ENCODE results near the gene ANO9. TPM values are rescaled to one million over a fixed set of nuclear protein-coding genes. Genes with fewer than 3 reads are reported as not detected.

ANO9 gene
- total and polyA plus RNA-seq, 2 donors (not counting 1 experiment from before 2014, with no cell fraction given) = not detected

DNA sequence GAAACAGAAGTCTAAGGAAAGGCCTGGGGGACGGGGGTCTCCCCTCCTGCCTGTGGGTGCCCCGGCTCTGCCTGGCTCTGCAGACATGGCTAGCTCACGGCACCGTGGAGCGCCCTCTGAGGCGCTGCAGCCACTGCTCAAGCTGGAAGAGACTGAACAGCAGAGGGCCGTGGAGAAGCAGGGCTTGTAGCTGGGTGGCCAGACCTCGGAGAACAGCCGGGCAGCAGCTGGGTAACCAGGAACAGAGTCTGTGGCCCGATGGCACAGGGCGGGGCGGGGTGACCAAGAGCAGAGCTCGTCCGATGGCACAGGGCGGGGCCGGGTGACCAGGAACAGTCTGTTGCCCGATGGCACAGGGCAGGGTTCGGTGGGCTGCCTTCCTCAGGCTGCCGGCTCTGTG lies 47.2 kb upstream of the ANO9 start:
- peaks cover 2% of the 10 kb centered on the region for H3K36me3 ChIP-seq (ENCODE audit: control insufficient read depth, insufficient read depth, low read length)
- H3K4me2 ChIP-seq (ENCODE audit: extremely low read depth, insufficient read depth, low read length) = no peak overlapping the region
- DNase-seq (ENCODE audit: low read depth in 2 of 2) = no peak
- no peaks in the 10 kb centered on the region for H3K79me2 ChIP-seq (ENCODE audit: control insufficient read depth, insufficient read depth, low read length)
- H4K20me1 ChIP-seq (ENCODE audit: control insufficient read depth, extremely low read depth, insufficient read depth, low read length) = no peaks in the 10 kb centered on the region
- no peaks in the 10 kb centered on the region for H3K4me1 ChIP-seq (ENCODE audit: control insufficient read depth, extremely low read depth, insufficient read depth, low read length)
- H3K4me3 ChIP-seq (replicated peaks in 1 of 4; ENCODE audit: control extremely low read depth in 1 of 4, insufficient read depth in 1 of 4, low read depth in 3 of 4, low read length in 4 of 4) = no peak overlapping the region
- H2AFZ ChIP-seq (ENCODE audit: low read length) = no peak overlapping the region
- H3K27me3 ChIP-seq (ENCODE audit: control insufficient read depth, insufficient read depth, low read length) = no peaks in the 10 kb centered on the region
- no peaks in the 10 kb centered on the region for H3K9me3 ChIP-seq (ENCODE audit: control insufficient read depth, insufficient read depth, low read depth, low read length)
- TF ChIP-seq, protein P1, sequence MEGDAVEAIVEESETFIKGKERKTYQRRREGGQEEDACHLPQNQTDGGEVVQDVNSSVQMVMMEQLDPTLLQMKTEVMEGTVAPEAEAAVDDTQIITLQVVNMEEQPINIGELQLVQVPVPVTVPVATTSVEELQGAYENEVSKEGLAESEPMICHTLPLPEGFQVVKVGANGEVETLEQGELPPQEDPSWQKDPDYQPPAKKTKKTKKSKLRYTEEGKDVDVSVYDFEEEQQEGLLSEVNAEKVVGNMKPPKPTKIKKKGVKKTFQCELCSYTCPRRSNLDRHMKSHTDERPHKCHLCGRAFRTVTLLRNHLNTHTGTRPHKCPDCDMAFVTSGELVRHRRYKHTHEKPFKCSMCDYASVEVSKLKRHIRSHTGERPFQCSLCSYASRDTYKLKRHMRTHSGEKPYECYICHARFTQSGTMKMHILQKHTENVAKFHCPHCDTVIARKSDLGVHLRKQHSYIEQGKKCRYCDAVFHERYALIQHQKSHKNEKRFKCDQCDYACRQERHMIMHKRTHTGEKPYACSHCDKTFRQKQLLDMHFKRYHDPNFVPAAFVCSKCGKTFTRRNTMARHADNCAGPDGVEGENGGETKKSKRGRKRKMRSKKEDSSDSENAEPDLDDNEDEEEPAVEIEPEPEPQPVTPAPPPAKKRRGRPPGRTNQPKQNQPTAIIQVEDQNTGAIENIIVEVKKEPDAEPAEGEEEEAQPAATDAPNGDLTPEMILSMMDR (conservative IDR thresholded peaks at IDR 0.05 in 1 of 2, IDR thresholded peaks at IDR 0.05 in 1 of 2; ENCODE audit: low read depth in 1 of 2, low read length in 2 of 2) = no peak
- no peak for TF ChIP-seq EZH2 (IDR thresholded peaks at IDR 0.05; ENCODE audit: low read length, missing control alignments)
- no peak overlapping the region for H3K9ac ChIP-seq (ENCODE audit: insufficient read depth, low read length)
- no peak overlapping the region for H3K27ac ChIP-seq (ENCODE audit: insufficient read depth, low read length)

DNA sequence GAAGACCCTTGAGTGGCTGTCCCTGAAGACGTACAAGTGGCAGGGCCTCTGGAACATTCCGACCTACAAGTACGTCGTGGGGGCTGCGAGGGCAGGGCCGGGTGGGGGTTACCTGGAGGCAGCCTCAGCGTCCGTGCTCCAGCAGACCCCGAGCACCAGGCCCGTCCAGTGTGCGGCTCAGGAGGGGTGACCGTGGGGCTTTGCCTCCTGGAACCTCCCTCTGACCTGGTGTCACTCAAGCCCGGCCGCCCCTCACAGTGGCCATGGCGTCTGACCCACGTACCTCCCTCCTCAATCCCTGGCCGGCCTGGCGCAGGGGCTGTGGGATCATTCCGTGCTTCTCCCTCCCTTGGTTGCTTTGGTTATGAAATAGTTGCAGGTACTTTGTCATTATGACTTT lies 46.8 kb upstream of the ANO9 start:
- Histone ChIP-seq H3K27ac (ENCODE audit: insufficient read depth, low read length) (no peak overlapping the region), H4K20me1 (ENCODE audit: control insufficient read depth, extremely low read depth, insufficient read depth, low read length) (no peaks in the 10 kb centered on the region), H3K9me3 (ENCODE audit: control insufficient read depth, insufficient read depth, low read depth, low read length) (no peaks in the 10 kb centered on the region), H3K9ac (ENCODE audit: insufficient read depth, low read length) (no peak overlapping the region), H3K4me1 (ENCODE audit: control insufficient read depth, extremely low read depth, insufficient read depth, low read length) (no peaks in the 10 kb centered on the region), H3K4me2 (ENCODE audit: extremely low read depth, insufficient read depth, low read length) (no peak overlapping the region), H3K79me2 (ENCODE audit: control insufficient read depth, insufficient read depth, low read length) (no peaks in the 10 kb centered on the region), H2AFZ (ENCODE audit: low read length) (no peak overlapping the region), H3K4me3 (replicated peaks in 1 of 4; ENCODE audit: control extremely low read depth in 1 of 4, insufficient read depth in 1 of 4, low read depth in 3 of 4, low read length in 4 of 4) (no peak overlapping the region), H3K27me3 (ENCODE audit: control insufficient read depth, insufficient read depth, low read length) (no peaks in the 10 kb centered on the region), H3K36me3 (ENCODE audit: control insufficient read depth, insufficient read depth, low read length) (peaks cover 2% of the 10 kb centered on the region)
- DNase-seq (ENCODE audit: low read depth in 2 of 2) = no peak
- TF ChIP-seq, protein P1 (conservative IDR thresholded peaks at IDR 0.05 in 1 of 2, IDR thresholded peaks at IDR 0.05 in 1 of 2; ENCODE audit: low read depth in 1 of 2, low read length in 2 of 2) = no peak
- no peak for TF ChIP-seq EZH2 (IDR thresholded peaks at IDR 0.05; ENCODE audit: low read length, missing control alignments)

GRCh38 chr11:488062-488461 lies 46.3 kb upstream of the ANO9 start:
- Histone ChIP-seq H3K79me2 (ENCODE audit: control insufficient read depth, insufficient read depth, low read length) (no peaks in the 10 kb centered on the region), H3K4me2 (ENCODE audit: extremely low read depth, insufficient read depth, low read length) (no peak overlapping the region), H3K27ac (ENCODE audit: insufficient read depth, low read length) (no peak overlapping the region), H3K36me3 (ENCODE audit: control insufficient read depth, insufficient read depth, low read length) (peaks cover 2% of the 10 kb centered on the region), H4K20me1 (ENCODE audit: control insufficient read depth, extremely low read depth, insufficient read depth, low read length) (no peaks in the 10 kb centered on the region), H3K9ac (ENCODE audit: insufficient read depth, low read length) (no peak overlapping the region), H3K27me3 (ENCODE audit: control insufficient read depth, insufficient read depth, low read length) (no peaks in the 10 kb centered on the region), H3K9me3 (ENCODE audit: control insufficient read depth, insufficient read depth, low read depth, low read length) (no peaks in the 10 kb centered on the region), H3K4me3 (replicated peaks in 1 of 4; ENCODE audit: control extremely low read depth in 1 of 4, insufficient read depth in 1 of 4, low read depth in 3 of 4, low read length in 4 of 4) (no peak overlapping the region), H3K4me1 (ENCODE audit: control insufficient read depth, extremely low read depth, insufficient read depth, low read length) (no peaks in the 10 kb centered on the region), H2AFZ (ENCODE audit: low read length) (no peak overlapping the region)
- no peak for DNase-seq (ENCODE audit: low read depth in 2 of 2)
- TF ChIP-seq, protein P1 (conservative IDR thresholded peaks at IDR 0.05 in 1 of 2, IDR thresholded peaks at IDR 0.05 in 1 of 2; ENCODE audit: low read depth in 1 of 2, low read length in 2 of 2) = no peak
- no peak for TF ChIP-seq EZH2 (IDR thresholded peaks at IDR 0.05; ENCODE audit: low read length, missing control alignments)

Measured in fibroblast of lung (primary cell).